ES-I3 (cell line): ENCODE data around the gene BTG2.
A peak's percentile ranks its signal among the peaks of the same experiment; 100 is the strongest.
"Not testable (repeated sequence)": the region's sequence is repeated elsewhere in the genome, so short reads cannot be mapped to it uniquely, and the experiment has no call there.

Source experiments
- H3K36me3 ChIP-seq: 2 replicates; pipeline ENCODE4 v1.6.1; 2013; ENCODE audit warnings: mild to moderate bottlenecking, low read length, control low read depth, moderate library complexity; ENCODE audit not compliant: insufficient read depth
- H3K4me1 ChIP-seq: 2 replicates; pipeline ENCODE4 v1.6.1; 2013; ENCODE audit warnings: mild to moderate bottlenecking, control low read depth, low read length; ENCODE audit not compliant: insufficient read depth
- H3K9ac ChIP-seq: 2 replicates; pipeline ENCODE4 v1.6.1; 2013; ENCODE audit warnings: low read depth, mild to moderate bottlenecking, low read length, moderate library complexity
- H3K9me3 ChIP-seq: 2 replicates; pipeline ENCODE4 v1.6.1; 2013; ENCODE audit warnings: mild to moderate bottlenecking, low read length, moderate library complexity; ENCODE audit not compliant: control insufficient read depth, insufficient read depth

The BTG2 gene, protein sequence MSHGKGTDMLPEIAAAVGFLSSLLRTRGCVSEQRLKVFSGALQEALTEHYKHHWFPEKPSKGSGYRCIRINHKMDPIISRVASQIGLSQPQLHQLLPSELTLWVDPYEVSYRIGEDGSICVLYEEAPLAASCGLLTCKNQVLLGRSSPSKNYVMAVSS

DNA sequence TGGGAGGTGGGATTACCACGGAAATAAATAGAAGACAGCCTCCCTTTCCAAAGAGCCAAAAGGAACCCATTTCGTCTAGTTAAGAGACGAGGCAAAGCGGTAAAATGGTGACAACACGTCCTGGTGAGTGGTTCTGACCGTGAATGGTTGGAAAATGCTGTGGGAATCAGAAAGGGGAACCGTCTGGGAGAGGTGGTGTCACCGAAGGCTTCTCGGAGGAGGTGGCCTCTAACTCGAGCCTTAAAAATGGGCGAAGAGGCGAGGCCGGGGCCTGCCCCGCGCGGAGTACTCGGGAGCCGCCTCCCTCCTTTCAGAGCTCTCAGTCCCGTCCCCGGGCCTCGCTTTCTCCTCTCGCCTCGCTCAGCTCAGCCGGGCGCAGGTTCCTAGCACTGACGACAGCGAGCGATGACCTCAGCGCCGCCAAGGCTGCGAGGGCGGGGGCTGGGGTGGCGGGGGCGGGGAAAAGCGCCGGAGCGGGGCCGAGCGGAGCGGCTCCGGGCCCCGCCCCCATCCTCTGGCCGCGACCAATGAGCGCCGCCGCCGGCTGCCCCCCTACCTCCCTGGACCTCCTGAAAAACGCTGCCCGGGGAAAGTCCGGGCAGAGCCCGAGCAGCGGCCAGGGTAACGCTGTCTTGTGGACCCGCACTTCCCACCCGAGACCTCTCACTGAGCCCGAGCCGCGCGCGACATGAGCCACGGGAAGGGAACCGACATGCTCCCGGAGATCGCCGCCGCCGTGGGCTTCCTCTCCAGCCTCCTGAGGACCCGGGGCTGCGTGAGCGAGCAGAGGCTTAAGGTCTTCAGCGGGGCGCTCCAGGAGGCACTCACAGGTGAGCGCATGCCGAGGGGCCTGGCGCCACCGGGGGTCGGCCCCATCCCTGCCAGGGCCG is at the start of gene BTG2:
Gene BTG2, plus strand, starts transcription at position 601 of the 890 bp plus-strand sequence. Its CDS starts 88 bp downstream, at position 689.
- Histone ChIP-seq H3K4me1 (peaks cover 17% of the 10 kb centered on the region), H3K9ac (peak within 1 kb of the TSS; percentile 86), H3K36me3 (peaks cover 2% of the 10 kb centered on the region; the same call in 1 of the 2 replicates), H3K9me3 (no peaks in the 10 kb centered on the region)

DNA sequence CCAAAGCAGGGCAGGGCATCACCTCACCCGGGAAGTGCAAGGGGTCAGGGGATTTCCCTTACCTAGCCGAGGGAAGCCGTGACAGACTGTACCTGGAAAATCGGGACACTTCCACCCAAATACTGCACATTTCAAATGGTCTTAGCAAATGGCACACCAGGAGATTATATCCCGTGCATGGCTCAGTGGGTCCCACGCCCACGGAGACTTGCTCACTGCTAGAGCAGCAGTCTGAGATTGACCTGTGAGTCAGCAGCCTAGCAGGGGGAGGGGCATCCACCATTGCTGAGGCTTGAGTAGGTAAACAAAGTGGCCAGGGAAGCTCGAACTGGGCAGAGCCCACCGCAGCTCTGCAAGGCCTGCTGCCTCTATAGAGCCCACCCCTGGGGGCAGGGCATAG is 48.7 kb upstream of the BTG2 start:
- not testable (repeated sequence) for H3K36me3 ChIP-seq, H3K4me1 ChIP-seq, H3K9me3 ChIP-seq, H3K9ac ChIP-seq

DNA sequence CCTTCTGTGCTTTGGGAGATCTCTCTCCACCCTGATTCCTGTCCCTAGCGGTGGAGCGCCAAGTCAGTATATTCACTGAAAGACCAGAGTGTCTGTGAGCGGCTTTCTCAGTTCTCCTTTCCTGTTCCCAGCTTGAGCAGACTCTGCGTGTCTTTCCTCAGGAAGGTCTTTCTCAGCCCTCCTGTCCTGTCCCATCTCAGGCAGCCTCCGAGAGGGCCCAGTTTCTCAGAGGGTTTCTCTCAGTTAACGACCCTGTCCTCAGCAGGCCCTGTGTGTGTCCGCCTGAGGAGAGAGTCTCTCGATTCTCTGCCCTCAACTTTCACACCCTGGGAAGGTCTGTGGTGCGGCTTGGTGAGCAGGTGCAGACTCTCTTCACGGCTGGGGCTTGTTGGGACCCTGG is 41.8 kb upstream of the BTG2 start:
- H3K4me1 ChIP-seq, result no peaks in the 10 kb centered on the region
- no peak overlapping the region for H3K9ac ChIP-seq
- no peaks in the 10 kb centered on the region for H3K36me3 ChIP-seq

GRCh38 chr1:203264052-203264501 is 41.2 kb upstream of the BTG2 start:
- Histone ChIP-seq H3K9ac (no peak overlapping the region), H3K36me3 (no peaks in the 10 kb centered on the region), H3K9me3 (no peaks in the 10 kb centered on the region), H3K4me1 (no peaks in the 10 kb centered on the region)

More for the DNA sequence above, 41.8 kb upstream of the BTG2 start:
- no peaks in the 10 kb centered on the region for H3K9me3 ChIP-seq

GRCh38 chr1:203265541-203265940 is 39.8 kb upstream of the BTG2 start:
- Histone ChIP-seq H3K36me3 (no peaks in the 10 kb centered on the region), H3K9ac (no peak overlapping the region), H3K9me3 (no peaks in the 10 kb centered on the region), H3K4me1 (no peaks in the 10 kb centered on the region)

DNA sequence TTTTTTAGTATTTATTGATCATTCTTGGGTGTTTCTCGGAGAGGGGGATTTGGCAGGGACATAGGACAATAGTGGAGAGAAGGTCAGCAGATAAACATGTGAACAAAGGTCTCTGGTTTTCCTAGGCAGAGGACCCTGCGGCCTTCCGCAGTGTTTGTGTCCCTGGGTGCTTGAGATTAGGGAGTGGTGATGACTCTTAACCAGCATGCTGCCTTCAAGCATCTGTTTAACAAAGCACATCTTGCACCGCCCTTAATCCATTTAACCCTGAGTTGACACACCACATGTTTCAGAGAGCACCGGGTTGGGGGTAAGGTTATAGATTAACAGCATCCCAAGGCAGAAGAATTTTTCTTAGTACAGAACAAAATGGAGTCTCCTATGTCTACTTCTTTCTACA is 39.2 kb upstream of the BTG2 start:
- not testable (repeated sequence) for H3K9ac ChIP-seq, H3K36me3 ChIP-seq, H3K4me1 ChIP-seq, H3K9me3 ChIP-seq

DNA sequence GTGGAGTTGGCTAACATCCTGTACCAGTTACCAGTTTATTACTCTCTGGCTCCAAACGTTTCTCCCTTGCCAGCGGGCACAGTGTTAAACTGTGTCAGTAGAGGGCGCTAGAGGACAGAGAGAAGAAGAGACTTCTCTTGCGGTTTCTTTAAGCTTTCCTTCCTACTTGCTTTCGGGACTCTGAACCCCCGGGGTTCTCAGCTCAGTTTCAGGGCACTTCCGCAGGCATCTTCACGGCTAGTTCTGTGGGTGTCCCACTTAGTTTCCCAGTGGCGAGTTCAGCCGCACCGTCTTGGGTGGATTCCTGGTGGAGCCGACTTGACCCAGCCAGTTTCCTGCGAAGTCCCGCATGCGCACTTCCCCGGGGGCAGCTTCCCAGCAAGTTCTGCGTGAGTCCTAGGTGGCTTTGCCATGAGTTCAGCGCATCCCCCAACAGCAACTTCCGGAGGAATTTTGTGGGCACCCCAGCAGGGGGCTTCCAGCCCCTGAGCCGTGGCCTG is 37.9 kb upstream of the BTG2 start:
- H3K36me3 ChIP-seq, result no peaks in the 10 kb centered on the region
- no peaks in the 10 kb centered on the region for H3K9me3 ChIP-seq
- H3K9ac ChIP-seq, result peak overlapping the region; percentile 94
- no peaks in the 10 kb centered on the region for H3K4me1 ChIP-seq

GRCh38 chr1:203267912-203268311 is 37.4 kb upstream of the BTG2 start:
- Histone ChIP-seq H3K36me3 (no peaks in the 10 kb centered on the region), H3K9ac (peak overlapping the region; percentile 94), H3K4me1 (no peaks in the 10 kb centered on the region), H3K9me3 (no peaks in the 10 kb centered on the region)

DNA sequence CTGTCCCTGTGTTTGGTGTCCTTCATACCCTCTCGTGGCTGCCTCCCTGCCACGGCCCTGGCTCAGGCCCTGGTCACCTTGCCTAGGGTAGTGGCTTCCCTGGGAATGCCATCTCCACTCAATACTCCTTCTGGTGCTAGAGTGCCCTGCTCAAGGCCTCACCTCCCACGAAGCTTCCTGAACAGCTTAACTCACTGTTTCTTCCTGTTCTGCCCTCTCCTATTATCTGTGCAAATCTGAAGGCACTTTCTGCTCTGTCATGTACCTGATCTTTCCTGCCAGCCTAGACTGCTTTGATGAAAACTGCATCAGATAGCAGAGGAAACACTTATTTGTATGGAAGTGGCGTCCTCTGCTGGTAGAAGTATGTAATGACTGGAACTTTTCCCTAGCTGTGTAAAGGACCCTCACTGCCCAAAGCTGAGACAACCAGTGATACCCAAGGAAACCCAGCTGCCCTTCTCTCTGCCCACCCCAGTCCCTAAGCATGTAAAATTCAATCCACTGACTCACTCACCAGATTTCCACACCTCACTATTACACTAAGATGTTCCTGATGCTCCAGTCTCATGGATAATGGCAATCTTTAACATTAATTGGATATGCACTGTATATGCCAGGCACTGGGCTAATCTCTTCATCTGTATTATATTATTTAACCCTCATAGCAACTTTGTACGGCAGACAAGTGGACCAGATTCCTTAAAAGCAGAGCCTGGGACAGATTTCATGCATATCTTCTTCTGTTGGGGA is 36.2 kb upstream of the BTG2 start:
- H3K9me3 ChIP-seq, result no peaks in the 10 kb centered on the region
- peaks cover 4% of the 10 kb centered on the region; the same call in 1 of the 2 replicates for H3K4me1 ChIP-seq
- no peaks in the 10 kb centered on the region for H3K36me3 ChIP-seq
- no peak overlapping the region for H3K9ac ChIP-seq

GRCh38 chr1:203269654-203270020 is 35.7 kb upstream of the BTG2 start:
- Histone ChIP-seq H3K9ac (no peak overlapping the region), H3K9me3 (no peaks in the 10 kb centered on the region), H3K4me1 (peaks cover 4% of the 10 kb centered on the region; the same call in 1 of the 2 replicates), H3K36me3 (no peaks in the 10 kb centered on the region)

DNA sequence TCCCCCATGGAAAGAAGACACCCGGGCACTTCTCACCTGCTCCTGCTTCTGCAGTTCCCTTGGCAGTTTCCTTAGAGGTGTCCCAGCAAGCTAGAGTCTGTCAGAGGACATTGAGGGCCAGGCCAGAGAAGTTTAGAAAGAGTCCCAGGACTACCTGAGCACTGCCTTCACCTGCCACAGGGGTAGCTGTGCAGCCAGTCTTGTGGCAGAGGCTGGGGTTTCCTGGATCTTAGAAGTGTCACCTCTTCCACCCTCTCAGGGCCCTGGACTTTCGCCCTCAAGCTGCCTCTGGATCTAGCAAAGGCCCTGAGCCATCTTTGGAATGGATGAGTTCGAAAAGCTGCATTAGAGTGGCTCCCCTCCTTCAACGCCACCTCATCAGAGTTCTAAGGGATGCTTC is 34.9 kb upstream of the BTG2 start:
- Histone ChIP-seq H3K9ac (no peak overlapping the region), H3K4me1 (peaks cover 4% of the 10 kb centered on the region; the same call in 1 of the 2 replicates), H3K9me3 (no peaks in the 10 kb centered on the region), H3K36me3 (no peaks in the 10 kb centered on the region)

- Histone ChIP-seq H3K36me3 (no peaks in the 10 kb centered on the region), H3K4me1 (peaks cover 4% of the 10 kb centered on the region; the same call in 1 of the 2 replicates), H3K9ac (no peak overlapping the region), H3K9me3 (no peaks in the 10 kb centered on the region)
Measured at GRCh38 chr1:203271018-203271743, 34.1 kb upstream of the BTG2 start.

- peaks cover 4% of the 10 kb centered on the region; the same call in 1 of the 2 replicates for H3K4me1 ChIP-seq
- no peaks in the 10 kb centered on the region for H3K9me3 ChIP-seq
- H3K9ac ChIP-seq, result no peak overlapping the region
- no peaks in the 10 kb centered on the region for H3K36me3 ChIP-seq
Measured at GRCh38 chr1:203271962-203272632, 33.2 kb upstream of the BTG2 start.
